K562 (cell line): ENCODE measurements around the gene FERD3L.

Experiments
- BRD9 ChIP-seq: fragments of 450-650 bp; IDR thresholded peaks from 2 replicates; pipeline ENCODE4 v1.6.1; 2018; ENCODE audit warnings: low read depth; ENCODE audit not compliant: partially characterized antibody
- TF ChIP-seq, protein P1 (sequence below): fragments of 200-600 bp; sonication (generic); IDR thresholded peaks from one replicate; pipeline ENCODE4 v1.6.1; 2012; ENCODE audit warnings: mild to moderate bottlenecking, low read depth, low read length, inconsistent platforms

DNA sequence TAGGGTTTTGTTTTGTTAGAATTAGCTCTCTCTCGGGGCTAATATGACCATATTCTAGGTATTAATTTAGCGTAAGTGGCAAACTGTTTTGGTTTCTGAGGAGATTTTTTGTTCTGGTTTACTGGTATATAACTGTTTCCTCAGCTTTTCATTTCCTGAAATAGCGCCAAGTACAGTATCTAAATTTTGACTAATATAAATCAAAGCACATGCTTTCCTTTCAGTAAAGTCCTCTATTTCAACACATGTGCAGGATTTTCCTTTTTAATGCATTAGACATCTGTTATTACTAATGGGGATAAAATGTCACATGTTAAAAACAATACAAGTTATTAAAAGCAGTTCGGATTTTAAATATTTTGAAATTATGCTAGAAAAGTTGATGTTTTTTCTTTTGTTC, 11.3 kb downstream of the FERD3L start:
- TF ChIP-seq BRD9, result no peak
- TF ChIP-seq, protein P1, sequence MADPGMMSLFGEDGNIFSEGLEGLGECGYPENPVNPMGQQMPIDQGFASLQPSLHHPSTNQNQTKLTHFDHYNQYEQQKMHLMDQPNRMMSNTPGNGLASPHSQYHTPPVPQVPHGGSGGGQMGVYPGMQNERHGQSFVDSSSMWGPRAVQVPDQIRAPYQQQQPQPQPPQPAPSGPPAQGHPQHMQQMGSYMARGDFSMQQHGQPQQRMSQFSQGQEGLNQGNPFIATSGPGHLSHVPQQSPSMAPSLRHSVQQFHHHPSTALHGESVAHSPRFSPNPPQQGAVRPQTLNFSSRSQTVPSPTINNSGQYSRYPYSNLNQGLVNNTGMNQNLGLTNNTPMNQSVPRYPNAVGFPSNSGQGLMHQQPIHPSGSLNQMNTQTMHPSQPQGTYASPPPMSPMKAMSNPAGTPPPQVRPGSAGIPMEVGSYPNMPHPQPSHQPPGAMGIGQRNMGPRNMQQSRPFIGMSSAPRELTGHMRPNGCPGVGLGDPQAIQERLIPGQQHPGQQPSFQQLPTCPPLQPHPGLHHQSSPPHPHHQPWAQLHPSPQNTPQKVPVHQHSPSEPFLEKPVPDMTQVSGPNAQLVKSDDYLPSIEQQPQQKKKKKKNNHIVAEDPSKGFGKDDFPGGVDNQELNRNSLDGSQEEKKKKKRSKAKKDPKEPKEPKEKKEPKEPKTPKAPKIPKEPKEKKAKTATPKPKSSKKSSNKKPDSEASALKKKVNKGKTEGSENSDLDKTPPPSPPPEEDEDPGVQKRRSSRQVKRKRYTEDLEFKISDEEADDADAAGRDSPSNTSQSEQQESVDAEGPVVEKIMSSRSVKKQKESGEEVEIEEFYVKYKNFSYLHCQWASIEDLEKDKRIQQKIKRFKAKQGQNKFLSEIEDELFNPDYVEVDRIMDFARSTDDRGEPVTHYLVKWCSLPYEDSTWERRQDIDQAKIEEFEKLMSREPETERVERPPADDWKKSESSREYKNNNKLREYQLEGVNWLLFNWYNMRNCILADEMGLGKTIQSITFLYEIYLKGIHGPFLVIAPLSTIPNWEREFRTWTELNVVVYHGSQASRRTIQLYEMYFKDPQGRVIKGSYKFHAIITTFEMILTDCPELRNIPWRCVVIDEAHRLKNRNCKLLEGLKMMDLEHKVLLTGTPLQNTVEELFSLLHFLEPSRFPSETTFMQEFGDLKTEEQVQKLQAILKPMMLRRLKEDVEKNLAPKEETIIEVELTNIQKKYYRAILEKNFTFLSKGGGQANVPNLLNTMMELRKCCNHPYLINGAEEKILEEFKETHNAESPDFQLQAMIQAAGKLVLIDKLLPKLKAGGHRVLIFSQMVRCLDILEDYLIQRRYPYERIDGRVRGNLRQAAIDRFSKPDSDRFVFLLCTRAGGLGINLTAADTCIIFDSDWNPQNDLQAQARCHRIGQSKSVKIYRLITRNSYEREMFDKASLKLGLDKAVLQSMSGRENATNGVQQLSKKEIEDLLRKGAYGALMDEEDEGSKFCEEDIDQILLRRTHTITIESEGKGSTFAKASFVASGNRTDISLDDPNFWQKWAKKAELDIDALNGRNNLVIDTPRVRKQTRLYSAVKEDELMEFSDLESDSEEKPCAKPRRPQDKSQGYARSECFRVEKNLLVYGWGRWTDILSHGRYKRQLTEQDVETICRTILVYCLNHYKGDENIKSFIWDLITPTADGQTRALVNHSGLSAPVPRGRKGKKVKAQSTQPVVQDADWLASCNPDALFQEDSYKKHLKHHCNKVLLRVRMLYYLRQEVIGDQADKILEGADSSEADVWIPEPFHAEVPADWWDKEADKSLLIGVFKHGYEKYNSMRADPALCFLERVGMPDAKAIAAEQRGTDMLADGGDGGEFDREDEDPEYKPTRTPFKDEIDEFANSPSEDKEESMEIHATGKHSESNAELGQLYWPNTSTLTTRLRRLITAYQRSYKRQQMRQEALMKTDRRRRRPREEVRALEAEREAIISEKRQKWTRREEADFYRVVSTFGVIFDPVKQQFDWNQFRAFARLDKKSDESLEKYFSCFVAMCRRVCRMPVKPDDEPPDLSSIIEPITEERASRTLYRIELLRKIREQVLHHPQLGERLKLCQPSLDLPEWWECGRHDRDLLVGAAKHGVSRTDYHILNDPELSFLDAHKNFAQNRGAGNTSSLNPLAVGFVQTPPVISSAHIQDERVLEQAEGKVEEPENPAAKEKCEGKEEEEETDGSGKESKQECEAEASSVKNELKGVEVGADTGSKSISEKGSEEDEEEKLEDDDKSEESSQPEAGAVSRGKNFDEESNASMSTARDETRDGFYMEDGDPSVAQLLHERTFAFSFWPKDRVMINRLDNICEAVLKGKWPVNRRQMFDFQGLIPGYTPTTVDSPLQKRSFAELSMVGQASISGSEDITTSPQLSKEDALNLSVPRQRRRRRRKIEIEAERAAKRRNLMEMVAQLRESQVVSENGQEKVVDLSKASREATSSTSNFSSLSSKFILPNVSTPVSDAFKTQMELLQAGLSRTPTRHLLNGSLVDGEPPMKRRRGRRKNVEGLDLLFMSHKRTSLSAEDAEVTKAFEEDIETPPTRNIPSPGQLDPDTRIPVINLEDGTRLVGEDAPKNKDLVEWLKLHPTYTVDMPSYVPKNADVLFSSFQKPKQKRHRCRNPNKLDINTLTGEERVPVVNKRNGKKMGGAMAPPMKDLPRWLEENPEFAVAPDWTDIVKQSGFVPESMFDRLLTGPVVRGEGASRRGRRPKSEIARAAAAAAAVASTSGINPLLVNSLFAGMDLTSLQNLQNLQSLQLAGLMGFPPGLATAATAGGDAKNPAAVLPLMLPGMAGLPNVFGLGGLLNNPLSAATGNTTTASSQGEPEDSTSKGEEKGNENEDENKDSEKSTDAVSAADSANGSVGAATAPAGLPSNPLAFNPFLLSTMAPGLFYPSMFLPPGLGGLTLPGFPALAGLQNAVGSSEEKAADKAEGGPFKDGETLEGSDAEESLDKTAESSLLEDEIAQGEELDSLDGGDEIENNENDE, result no peak
